Activated CD8-positive, alpha-beta T cell treated with anti-CD3 and anti-CD28 coated beads for 36 hours (primary cell): ENCODE data around the gene FMNL3. TPM values are rescaled to one million over a fixed set of nuclear protein-coding genes. Genes with fewer than 3 reads are reported as not detected.

Experiments used
- ATAC-seq: fragments of 200-7000 bp; cut with Tn5 transposase; one replicate; pipeline ENCODE4 v1.10.0; 2021; ENCODE audit warnings: mild to moderate bottlenecking, moderate library complexity
- CTCF ChIA-PET: fragments of 350-600 bp; sonication (Branson Sonifier 250); formaldehyde crosslinking; loops from one replicate; lab custom pipeline; 2021; ENCODE audit warnings: antibody characterized with exemption; lab: Charles Lee
- POLR2A ChIA-PET: fragments of 350-600 bp; sonication (Branson Sonifier 250); formaldehyde crosslinking; loops from one replicate; lab custom pipeline; 2021; ENCODE audit warnings: antibody characterized with exemption; lab: Charles Lee
- DNase-seq: peaks from one replicate; pipeline ENCODE4 v3.0.0-alpha.2; 2020
- H3K27ac Mint-ChIP-seq: one replicate; pipeline ENCODE4 v1.8.0; 2021; ENCODE audit warnings: mild to moderate bottlenecking, mixed read lengths
- H3K27me3 Mint-ChIP-seq: one replicate; pipeline ENCODE4 v1.8.0; 2021; ENCODE audit warnings: mixed read lengths
- H3K36me3 Mint-ChIP-seq: one replicate; pipeline ENCODE4 v1.8.0; 2021; ENCODE audit warnings: low read depth, mixed read lengths
- H3K4me1 Mint-ChIP-seq: one replicate; pipeline ENCODE4 v1.8.0; 2021; ENCODE audit warnings: low read depth, mixed read lengths
- H3K4me3 Mint-ChIP-seq: one replicate; pipeline ENCODE4 v1.8.0; 2021; ENCODE audit warnings: mild to moderate bottlenecking, moderate library complexity, mixed read lengths
- H3K9me3 Mint-ChIP-seq: one replicate; pipeline ENCODE4 v1.8.0; 2021; ENCODE audit warnings: mixed read lengths
- intact Hi-C: fragments of 100-400 bp; cut with micrococcal nuclease; formaldehyde crosslinking; loops from one replicate; pipeline ENCODE4 v1.10.0; 2022
- total RNA-seq, 2 experiments: library from RNA; stranded (reverse); gene quantifications; one replicate each; pipeline ENCODE4 v1.2.3, GENCODE V29; 2021
- TF ChIP-seq, protein P1 (sequence below): fragments of 200-600 bp; IDR thresholded peaks from one replicate; pipeline ENCODE4 v1.8.0; 2022; ENCODE audit warnings: antibody characterized with exemption, mild to moderate bottlenecking

FMNL3 gene
- total RNA-seq, 2 experiments from 2014 or later: 22.8 to 23.5 TPM

GRCh38 chr12:49632401-49632800 lies 74.8 kb downstream of the FMNL3 start:
- ChIA-PET POLR2A (interaction anchor here (0.6 to 2.7 kb wide), 4 partner anchors 9 to 109 kb away, joined by 3 to 11 read pairs (median 4); partner anchors contain the start of genes PRPF40B and TMBIM6), CTCF (interaction anchor here (1.1 to 7.3 kb wide), 4 partner anchors 8 to 76 kb away, joined by 3 to 73 read pairs (median 4); partner anchors contain the start of gene PRPF40B)
- no peak for ATAC-seq
- intact Hi-C loops: no loop called here
- H3K4me1 Mint-ChIP-seq: peaks cover 10% of the 10 kb centered on the region
- H3K27me3 Mint-ChIP-seq: no peaks in the 10 kb centered on the region
- H3K9me3 Mint-ChIP-seq: no peaks in the 10 kb centered on the region
- TF ChIP-seq, protein P1, sequence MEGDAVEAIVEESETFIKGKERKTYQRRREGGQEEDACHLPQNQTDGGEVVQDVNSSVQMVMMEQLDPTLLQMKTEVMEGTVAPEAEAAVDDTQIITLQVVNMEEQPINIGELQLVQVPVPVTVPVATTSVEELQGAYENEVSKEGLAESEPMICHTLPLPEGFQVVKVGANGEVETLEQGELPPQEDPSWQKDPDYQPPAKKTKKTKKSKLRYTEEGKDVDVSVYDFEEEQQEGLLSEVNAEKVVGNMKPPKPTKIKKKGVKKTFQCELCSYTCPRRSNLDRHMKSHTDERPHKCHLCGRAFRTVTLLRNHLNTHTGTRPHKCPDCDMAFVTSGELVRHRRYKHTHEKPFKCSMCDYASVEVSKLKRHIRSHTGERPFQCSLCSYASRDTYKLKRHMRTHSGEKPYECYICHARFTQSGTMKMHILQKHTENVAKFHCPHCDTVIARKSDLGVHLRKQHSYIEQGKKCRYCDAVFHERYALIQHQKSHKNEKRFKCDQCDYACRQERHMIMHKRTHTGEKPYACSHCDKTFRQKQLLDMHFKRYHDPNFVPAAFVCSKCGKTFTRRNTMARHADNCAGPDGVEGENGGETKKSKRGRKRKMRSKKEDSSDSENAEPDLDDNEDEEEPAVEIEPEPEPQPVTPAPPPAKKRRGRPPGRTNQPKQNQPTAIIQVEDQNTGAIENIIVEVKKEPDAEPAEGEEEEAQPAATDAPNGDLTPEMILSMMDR: no peak
- H3K36me3 Mint-ChIP-seq: no peaks in the 10 kb centered on the region
- DNase-seq: no peak
- no peak overlapping the region for H3K4me3 Mint-ChIP-seq
- no peak overlapping the region for H3K27ac Mint-ChIP-seq

- no peak overlapping the region for H3K27ac Mint-ChIP-seq
- ATAC-seq (no peak), DNase-seq (peak; percentile 17)
- no peak overlapping the region for H3K4me3 Mint-ChIP-seq
- no peaks in the 10 kb centered on the region for H3K9me3 Mint-ChIP-seq
- intact Hi-C loops: no loop called here
- TF ChIP-seq, protein P1: no peak
- ChIA-PET POLR2A (interaction anchor here (1.5 to 2.7 kb wide), 2 partner anchors 9 to 110 kb away, joined by 3 to 11 read pairs; partner anchors contain the start of genes PRPF40B and TMBIM6), CTCF (interaction anchor here (1.2 to 2.1 kb wide), 3 partner anchors 14 to 273 kb away, joined by 4 to 5 read pairs (median 5); no protein-coding TSS in a partner anchor)
- peaks cover under 1% of the 10 kb centered on the region for H3K4me1 Mint-ChIP-seq
- H3K27me3 Mint-ChIP-seq: no peaks in the 10 kb centered on the region
- no peaks in the 10 kb centered on the region for H3K36me3 Mint-ChIP-seq
These were observed 75.8 kb downstream of the FMNL3 start for GRCh38 chr12:49631336-49631907.

DNA sequence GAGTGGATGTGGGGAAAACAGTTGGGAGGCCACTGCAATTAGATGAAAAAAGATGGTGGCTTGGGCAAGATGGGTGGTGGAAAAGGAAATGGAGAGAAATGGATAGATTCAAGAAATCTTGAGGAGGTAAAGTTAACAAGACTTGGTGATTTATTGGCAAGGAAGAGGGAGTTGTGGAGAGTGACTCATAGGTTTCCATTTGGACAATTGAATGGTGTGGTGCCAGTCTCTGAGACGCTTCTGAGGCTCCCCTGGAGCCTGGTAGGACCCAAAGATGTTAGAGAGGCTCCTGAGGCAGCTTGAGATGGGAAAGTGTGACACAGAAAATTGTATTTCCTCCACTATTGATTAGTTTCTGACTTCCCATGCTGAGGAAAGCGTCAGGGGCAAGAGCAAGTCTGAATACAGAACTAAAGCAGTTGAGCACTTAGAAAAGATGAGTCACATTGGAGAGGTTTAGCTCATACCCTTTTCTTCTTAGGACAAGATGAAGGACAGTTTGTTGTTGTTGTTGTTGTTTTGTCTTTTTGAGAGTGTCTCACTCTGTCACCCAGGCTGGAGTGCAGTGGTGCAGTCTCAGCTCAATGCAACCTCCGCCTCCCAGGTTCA lies 79.3 kb downstream of the FMNL3 start:
- DNase-seq (no peak), ATAC-seq (no peak)
- TF ChIP-seq, protein P1: no peak
- Mint-ChIP-seq H3K4me1 (peaks cover 11% of the 10 kb centered on the region), H3K9me3 (no peaks in the 10 kb centered on the region), H3K27me3 (peaks cover 3% of the 10 kb centered on the region), H3K4me3 (no peak overlapping the region), H3K36me3 (no peaks in the 10 kb centered on the region), H3K27ac (no peak overlapping the region)
- POLR2A ChIA-PET: interaction anchor here (0.7 to 1.9 kb wide), 3 partner anchors 8 to 261 kb away, joined by 3 to 8 read pairs (median 3); partner anchors contain the start of genes SPATS2 and TMBIM6
- CTCF ChIA-PET: interaction anchor here (0.9 to 7.1 kb wide), 7 partner anchors 8 to 270 kb away, joined by 3 to 73 read pairs (median 4); partner anchors contain the start of gene TMBIM6
- intact Hi-C loops: no loop called here

DNA sequence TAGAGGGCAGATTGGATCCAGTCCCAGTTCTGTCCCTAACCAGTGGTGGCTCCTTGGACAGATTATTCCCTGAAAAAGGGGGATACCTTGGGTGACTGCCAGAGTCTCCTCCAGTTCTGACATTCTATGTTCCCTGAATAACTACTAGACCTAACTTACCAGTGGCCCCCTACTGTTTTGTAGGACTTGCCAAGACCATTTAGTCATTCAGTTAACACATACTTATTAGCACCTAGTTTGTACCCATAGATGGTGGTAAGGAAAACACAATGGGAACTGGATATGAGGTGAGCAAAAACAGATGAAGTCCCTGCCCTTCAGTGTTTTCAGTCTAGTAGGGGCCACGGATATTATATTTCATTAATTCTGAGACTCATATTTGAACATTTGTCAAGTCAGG lies 80.4 kb downstream of the FMNL3 start:
- Mint-ChIP-seq H3K4me3 (no peak overlapping the region), H3K27me3 (peaks cover 3% of the 10 kb centered on the region), H3K4me1 (peaks cover 19% of the 10 kb centered on the region), H3K27ac (no peak overlapping the region), H3K36me3 (no peaks in the 10 kb centered on the region), H3K9me3 (no peaks in the 10 kb centered on the region)
- DNase-seq: no peak
- intact Hi-C loops: no loop called here
- no peak for ATAC-seq
- CTCF ChIA-PET: interaction anchor here (1.5 to 7.1 kb wide), 4 partner anchors 9 to 268 kb away, joined by 3 to 73 read pairs (median 4); no protein-coding TSS in a partner anchor
- POLR2A ChIA-PET: interaction anchor here (1.9 kb wide), 1 partner anchor 114 kb away, joined by 8 read pairs; the partner anchor contains the start of gene TMBIM6
- TF ChIP-seq, protein P1: no peak
